ENCODE data around the gene LRRC59.

- TF ChIP-seq POLR2AphosphoS5 (IDR thresholded peaks at IDR 0.05) (no peak), CTCF (IDR thresholded peaks at IDR 0.05) (no peak), POLR2A (IDR thresholded peaks at IDR 0.05) (no peak)
Measured at GRCh38 chr17:50347117-50347893, 50.0 kb downstream of the LRRC59 start.

Data from upper lobe of left lung (tissue), 4 donors.